Endothelial cell of umbilical vein (primary cell): Measurements from ENCODE around the gene KCNJ4. TPM values are rescaled to one million over a fixed set of nuclear protein-coding genes. Genes with fewer than 3 reads are reported as not detected.
A peak's percentile ranks its signal among the peaks of the same experiment; 100 is the strongest.
"Not testable (repeated sequence)": the region's sequence is repeated elsewhere in the genome, so short reads cannot be mapped to it uniquely, and the experiment has no call there.

Source experiments
- BruUV-seq: library from RNA; stranded (reverse); fragments of 400-500 nt; replicated peaks from 2 replicates; lab custom pipeline; 2021; lab: Mats Ljungman, UMichigan
- CTCF ChIA-PET: fragments of 300-600, 350-600 bp; sonication (Branson Sonifier 250); formaldehyde crosslinking; loops from one replicate; lab custom pipeline; 2021; ENCODE audit warnings: antibody characterized with exemption, inconsistent platforms; lab: Charles Lee
- POLR2A ChIA-PET: fragments of 300-600, 350-600 bp; sonication (Branson Sonifier 250); formaldehyde crosslinking; loops from one replicate; lab custom pipeline; 2021; ENCODE audit warnings: antibody characterized with exemption, inconsistent platforms; lab: Charles Lee
- DNase-seq: peaks from one replicate; pipeline ENCODE4 v3.0.0-alpha.2; 2011; ENCODE audit warnings: low read depth, low spot score
- FAIRE-seq: peaks from 2 replicates; lab custom pipeline; 2011; peaks lifted over from hg19 to GRCh38; lab: Jason Lieb, UNC
- H2AFZ ChIP-seq: 2 replicates; pipeline ENCODE4 v1.6.0; 2012; ENCODE audit warnings: low read depth, low read length, control low read depth, inconsistent platforms
- H3K27ac ChIP-seq: 2 replicates; pipeline ENCODE4 v1.5.1; 2011; ENCODE audit warnings: low read depth, mild to moderate bottlenecking, control low read depth, low read length, moderate library complexity; ENCODE audit not compliant: insufficient read depth
- H3K27me3 ChIP-seq, 2 experiments: 2 replicates each; pipeline versions ENCODE4 v1.6.0 to v1.6.1; 2011; ENCODE audit warnings: low read length in 2 of 2, mixed read lengths in 1 of 2; ENCODE audit not compliant: control insufficient read depth in 2 of 2, insufficient read depth in 2 of 2
- H3K36me3 ChIP-seq, 2 experiments: 2 replicates in 1 of 2; 3 replicates in 1 of 2; pipeline ENCODE4 v1.5.1; 2011; ENCODE audit warnings: low read length in 2 of 2, mild to moderate bottlenecking in 1 of 2, moderate library complexity in 1 of 2; ENCODE audit not compliant: control insufficient read depth in 2 of 2, insufficient read depth in 2 of 2; ENCODE audit errors: extremely low read depth in 1 of 2
- H3K4me1 ChIP-seq: 3 replicates; pipeline ENCODE4 v1.5.1; 2011; ENCODE audit warnings: mild to moderate bottlenecking, low read length; ENCODE audit not compliant: control insufficient read depth, insufficient read depth; ENCODE audit errors: extremely low read depth
- H3K4me2 ChIP-seq: 2 replicates; pipeline ENCODE4 v1.6.1; 2011; ENCODE audit warnings: low read length, control low read depth, mixed read lengths; ENCODE audit not compliant: insufficient read depth
- H3K4me3 ChIP-seq, 3 experiments: fragments of 200-600 bp in 1 of 3; sonication (generic), shearing (Covaris generic) in 1 of 3; replicated peaks in 1 of 3; 2 replicates each; pipeline ENCODE4 v1.5.1; 2011 to 2016; ENCODE audit warnings: control low read depth in 3 of 3, low read length in 3 of 3, mild to moderate bottlenecking in 2 of 3, inconsistent platforms in 1 of 3, low read depth in 1 of 3, moderate library complexity in 1 of 3; ENCODE audit not compliant: insufficient read depth in 1 of 3
- H3K79me2 ChIP-seq: 2 replicates; pipeline ENCODE4 v1.6.0; 2012; ENCODE audit warnings: low read length, inconsistent platforms; ENCODE audit not compliant: control insufficient read depth, insufficient read depth
- H3K9ac ChIP-seq: replicated peaks from 2 replicates; pipeline ENCODE3; 2011; ENCODE audit warnings: low read length, control low read depth; ENCODE audit not compliant: insufficient read depth; ENCODE audit errors: extremely low read depth
- H3K9me1 ChIP-seq: replicated peaks from 3 replicates; pipeline ENCODE4 v1.6.0; 2011; ENCODE audit warnings: mild to moderate bottlenecking, low read length; ENCODE audit not compliant: control insufficient read depth, insufficient read depth; ENCODE audit errors: extremely low read depth
- H3K9me3 ChIP-seq: replicated peaks from 2 replicates; pipeline ENCODE4 v1.5.1; 2012; ENCODE audit warnings: low read length, inconsistent platforms; ENCODE audit not compliant: control insufficient read depth, insufficient read depth
- H4K20me1 ChIP-seq: replicated peaks from 2 replicates; pipeline ENCODE3; 2011; ENCODE audit warnings: mild to moderate bottlenecking, low read length; ENCODE audit not compliant: control insufficient read depth, insufficient read depth; ENCODE audit errors: extremely low read depth
- CTCF ChIP-seq, 2 donors: IDR thresholded peaks; 1 replicate in 1 of 2; 2 replicates in 1 of 2; pipeline ENCODE4 v1.5.1; 2011; ENCODE audit warnings: low read length in 2 of 2, mild to moderate bottlenecking in 2 of 2, moderate library complexity in 2 of 2, control low read depth in 1 of 2, inconsistent platforms in 1 of 2, low read depth in 1 of 2; ENCODE audit not compliant: insufficient read depth in 1 of 2; ENCODE audit errors: extremely low read depth in 1 of 2
- FOS ChIP-seq: IDR thresholded peaks from 2 replicates; pipeline ENCODE4 v1.6.1; 2011; ENCODE audit warnings: mild to moderate bottlenecking, low read length, moderate library complexity, borderline replicate concordance; ENCODE audit not compliant: insufficient read depth
- GATA2 ChIP-seq: IDR thresholded peaks from 2 replicates; pipeline ENCODE4 v1.7.0; 2011; ENCODE audit warnings: low read depth, mild to moderate bottlenecking, moderate library complexity, mixed read lengths, low read length; ENCODE audit not compliant: insufficient read length, insufficient read depth
- MYC ChIP-seq: IDR thresholded peaks from one replicate; pipeline ENCODE4 v1.6.1; 2011; ENCODE audit warnings: mild to moderate bottlenecking, low read depth, low read length
- dilution Hi-C: fragments of 300-500 bp; cut with MboI; formaldehyde crosslinking; loops from one replicate; pipeline ENCODE4 v1.15.0; 2019; ENCODE audit warnings: low sequenced_read_pairs; ENCODE audit not compliant: extremely low pct_ligation_motif_present
- intact Hi-C: fragments of 100-400 bp; cut with micrococcal nuclease; formaldehyde crosslinking; loops from one replicate; pipeline ENCODE4 v1.10.0; 2022
- polyA plus RNA-seq, 4 experiments: library from polyadenylated mRNA; depleted of rRNA in 3 of 4; stranded (reverse) in 3 of 4; unstranded in 1 of 4; fragments of >200 nt; gene quantifications; 2 replicates each; pipeline versions ENCODE4 v1.2.1 to v1.2.3, GENCODE V29; 2011 to 2012; ENCODE audit warnings: missing spikeins in 1 of 4
- total RNA-seq: library from RNA; stranded (reverse); gene quantifications from 2 replicates; pipeline ENCODE4 v1.2.3, GENCODE V29; 2021

Gene KCNJ4
- total and polyA plus RNA-seq, 2 donors (not counting 3 experiments of a cell fraction or from before 2014, with no cell fraction given) = not detected

GRCh38 chr22:38401336-38402084, 53.5 kb downstream of the KCNJ4 start:
- no peaks in the 10 kb centered on the region for H3K9me3 ChIP-seq
- H2AFZ ChIP-seq = no peak overlapping the region
- no peaks in the 10 kb centered on the region for H3K9me1 ChIP-seq
- intact Hi-C loops = no loop called here
- no peak overlapping the region for H3K4me3 ChIP-seq
- no peak for FAIRE-seq
- no peaks in the 10 kb centered on the region for H4K20me1 ChIP-seq
- peaks cover 7 to 10% of the 10 kb centered on the region in 2 experiments for H3K27me3 ChIP-seq
- peaks cover 2% of the 10 kb centered on the region for H3K4me1 ChIP-seq
- peaks cover 5% of the 10 kb centered on the region for H3K79me2 ChIP-seq
- ChIA-PET POLR2A (no interaction called here), CTCF (interaction anchor here (1.3 kb wide), 1 partner anchor 11 kb away, joined by 4 read pairs; no protein-coding TSS in a partner anchor)
- H3K27ac ChIP-seq = no peak overlapping the region
- no peak overlapping the region for H3K9ac ChIP-seq
- DNase-seq = no peak
- no peaks in the 10 kb centered on the region for H3K36me3 ChIP-seq
- dilution Hi-C loops = no loop called here
- H3K4me2 ChIP-seq = no peak overlapping the region
- no TSS peak for BruUV-seq
- TF ChIP-seq GATA2 = no peak
- TF ChIP-seq CTCF (IDR thresholded peaks at IDR 0.05; ENCODE audit: extremely low read depth in 1 of 2, insufficient read depth in 1 of 2, low read depth in 1 of 2, low read length in 2 of 2) = no peak
- TF ChIP-seq MYC = no peak
- TF ChIP-seq FOS = no peak

- H3K27me3 ChIP-seq, DNase-seq, intact Hi-C loops, H2AFZ ChIP-seq, H3K9me3 ChIP-seq, CTCF ChIA-PET, H3K4me1 ChIP-seq, H3K9me1 ChIP-seq, H3K36me3 ChIP-seq, H3K4me3 ChIP-seq, dilution Hi-C loops, BruUV-seq, H3K9ac ChIP-seq, H3K27ac ChIP-seq, H3K4me2 ChIP-seq, H4K20me1 ChIP-seq, POLR2A ChIA-PET: not testable (repeated sequence)
- peak; percentile 26 for FAIRE-seq
- H3K79me2 ChIP-seq = peaks cover 10% of the 10 kb centered on the region
Observed at GRCh38 chr22:38400256-38400655, 54.7 kb downstream of the KCNJ4 start.
